Activated CD4-positive, alpha-beta T cell treated with anti-CD3 and anti-CD28 coated beads, Interleukin-2, amount 50 U/mL, for 16 hours (primary cell): ENCODE data around the gene KIF2C.

Experiments used
- DNase-seq: peaks from one replicate; pipeline ENCODE4 v3.0.0-alpha.2; 2020

KIF2C gene

GRCh38 chr1:44817307-44817706 is 77.7 kb downstream of the KIF2C start:
- no peak for DNase-seq
